GOT3 (cell line): ENCODE measurements around the gene CUL1.

Source experiments
- DNase-seq: peaks from one replicate; lab custom pipeline; 2025; ENCODE audit warnings: mixed read lengths; lab: John Stamatoyannopoulos, UW

Gene CUL1

DNA sequence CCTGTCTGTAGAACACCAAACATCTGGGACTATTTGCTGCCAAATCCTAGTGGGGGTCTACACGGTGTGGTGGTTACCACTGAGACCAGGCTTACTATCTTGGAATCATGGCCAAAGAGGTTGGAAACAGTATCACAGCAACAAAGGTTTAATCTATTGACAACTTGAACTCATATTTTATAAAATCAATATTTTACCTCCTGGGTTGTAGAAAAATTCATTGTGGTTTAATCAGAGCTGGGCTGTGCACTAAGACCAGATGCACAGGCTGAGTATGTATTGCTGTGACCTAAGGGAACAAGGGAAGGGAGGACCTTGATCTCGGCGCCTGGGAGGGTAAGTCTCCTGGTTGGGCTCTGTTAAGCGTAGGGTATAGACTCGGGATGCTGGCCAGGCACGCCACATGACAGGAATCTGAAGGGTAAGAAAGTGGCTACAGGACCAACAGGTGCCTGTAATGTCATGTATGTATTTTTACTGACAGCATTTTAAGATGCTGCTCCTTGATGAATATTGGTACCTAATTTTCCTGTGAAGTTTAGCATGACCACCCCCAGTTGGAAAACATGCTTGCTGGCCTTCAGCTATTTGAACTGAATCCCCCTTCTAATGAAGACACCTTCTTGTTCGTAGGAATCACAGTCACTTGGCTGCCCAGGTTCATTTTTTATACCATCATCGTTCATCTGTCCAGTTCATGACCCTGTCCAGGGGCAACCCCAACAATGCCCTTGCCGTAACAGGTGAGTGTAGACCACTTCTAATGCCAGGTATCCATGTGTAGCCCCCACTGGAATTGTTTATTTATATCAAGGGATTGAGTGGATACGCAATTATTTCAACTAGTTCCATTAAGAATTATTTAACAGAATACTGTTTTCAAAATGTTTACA lies 105.9 kb downstream of the CUL1 start:
- no peak for DNase-seq

DNA sequence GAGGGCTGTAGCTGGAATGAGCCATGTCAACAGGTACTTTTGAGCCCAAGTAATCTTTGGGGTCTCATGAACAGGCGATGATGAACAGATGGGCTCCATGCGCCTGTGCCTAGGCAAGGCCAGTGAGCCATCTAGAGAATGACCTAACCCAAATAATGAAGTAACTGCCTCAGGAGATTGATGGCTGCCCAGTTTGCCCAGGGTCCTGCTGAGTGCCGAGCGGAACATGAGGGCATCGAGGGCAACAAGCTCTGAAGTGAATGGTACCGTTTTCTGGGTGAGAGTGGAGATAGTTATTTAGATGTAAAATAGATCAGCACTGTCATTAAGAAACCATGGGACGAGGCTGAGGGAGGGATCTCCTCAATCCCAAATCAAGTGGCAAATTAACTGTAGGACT lies 107.5 kb downstream of the CUL1 start:
- DNase-seq = no peak

DNA sequence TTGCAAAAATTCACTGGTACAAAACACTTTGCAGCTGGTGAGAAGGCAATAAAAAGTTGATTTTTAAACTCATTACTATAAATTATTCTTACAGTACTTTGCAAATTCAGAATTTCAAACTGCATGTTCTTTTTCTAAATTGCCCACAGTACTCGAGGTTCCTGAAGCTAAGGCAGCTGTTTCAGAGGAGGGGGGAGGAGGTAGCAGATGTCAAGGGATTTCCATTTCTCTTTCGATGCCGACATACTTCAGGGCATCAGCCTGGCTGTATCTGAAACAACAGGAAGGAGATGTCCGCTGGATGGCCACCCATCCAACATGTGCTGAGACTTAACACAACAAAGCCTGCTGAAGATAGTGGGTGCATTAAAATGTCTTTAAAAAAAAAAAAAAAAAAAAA lies 108.7 kb downstream of the CUL1 start:
- no peak for DNase-seq

DNA sequence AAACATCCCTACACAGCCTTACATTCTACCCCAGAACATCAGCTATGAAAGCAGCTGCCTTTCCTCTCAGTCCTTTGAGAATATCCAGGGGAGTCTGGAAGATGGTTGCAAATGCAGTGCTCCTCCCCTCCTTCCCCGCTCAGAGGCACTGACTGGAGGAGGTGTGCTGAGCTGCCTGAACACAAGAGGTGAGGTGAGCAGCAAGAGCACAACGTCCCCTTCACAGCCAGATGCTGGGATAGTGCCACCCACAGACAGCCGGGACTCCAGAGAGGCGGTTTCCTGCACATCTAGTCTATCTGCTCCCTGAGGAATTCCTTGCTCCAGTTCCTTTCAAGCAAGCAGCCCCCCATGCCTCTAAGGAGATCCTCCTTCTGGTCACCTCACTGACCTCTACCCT lies 111.2 kb downstream of the CUL1 start:
- no peak for DNase-seq

DNA sequence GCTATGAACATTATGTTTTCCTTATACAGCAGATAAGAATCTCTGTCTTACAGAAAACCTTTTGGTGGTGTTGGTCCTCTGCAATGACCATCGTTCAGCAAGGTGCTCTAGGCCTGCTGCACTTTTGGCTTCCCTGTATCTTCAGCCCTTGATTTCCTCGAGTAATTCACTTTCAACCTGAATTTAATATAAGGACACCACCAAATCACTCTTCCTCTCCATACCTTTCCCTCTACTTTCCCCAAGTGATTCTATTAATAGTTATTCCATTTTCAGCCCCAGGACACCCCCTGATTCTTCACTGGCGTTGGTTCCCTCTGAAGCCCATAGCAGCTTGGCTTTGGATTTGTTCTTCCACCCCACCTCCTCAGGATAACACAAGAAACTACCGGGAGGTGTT lies 113.2 kb downstream of the CUL1 start:
- no peak for DNase-seq

DNA sequence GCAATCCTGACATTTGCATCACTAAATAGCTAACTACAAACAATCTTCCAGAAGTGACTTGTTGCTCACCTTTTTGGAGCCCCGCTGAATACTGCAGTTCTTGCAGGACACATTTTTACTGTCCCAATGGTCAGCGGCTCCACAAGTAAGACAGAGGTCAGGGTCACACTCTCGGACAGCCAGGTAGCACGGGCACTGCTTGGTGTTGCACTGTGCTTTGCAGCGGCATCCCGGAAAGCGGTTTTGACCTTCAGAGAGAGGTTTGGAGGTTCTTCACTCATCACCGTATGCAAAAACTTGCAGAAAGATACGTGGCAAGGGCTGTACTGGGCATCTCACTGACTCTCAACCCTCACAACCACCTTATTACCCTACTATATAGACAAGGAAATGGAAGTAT lies 115.2 kb downstream of the CUL1 start:
- no peak for DNase-seq

DNA sequence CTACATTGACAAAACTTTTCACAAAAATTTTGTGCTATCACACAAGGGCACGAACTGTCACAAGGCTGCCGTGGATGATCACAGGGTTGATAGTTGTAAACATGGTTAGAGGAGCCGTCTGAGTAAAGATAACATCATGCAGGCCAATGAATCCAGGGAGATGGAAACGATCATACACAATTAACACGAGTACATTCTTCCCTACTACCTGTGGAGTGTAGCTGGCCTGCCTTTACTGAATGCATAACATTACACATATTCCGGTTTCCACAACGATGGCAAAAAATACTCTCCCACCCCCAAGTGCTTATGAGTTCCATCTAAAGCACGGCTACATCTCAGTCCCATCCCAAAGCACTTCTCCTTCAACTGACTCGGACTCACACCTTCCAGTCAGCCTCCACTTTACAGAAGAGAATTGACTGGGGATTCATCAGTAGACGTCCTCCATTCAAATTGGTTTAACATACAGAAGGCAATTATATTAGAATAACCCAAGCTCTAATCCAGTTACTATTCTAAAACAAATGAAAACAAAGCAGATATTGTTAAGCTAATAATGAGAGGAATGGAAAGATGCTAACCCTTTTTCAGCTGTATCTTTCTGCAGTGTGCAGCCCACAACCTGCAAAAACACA lies 116.3 kb downstream of the CUL1 start:
- no peak for DNase-seq

DNA sequence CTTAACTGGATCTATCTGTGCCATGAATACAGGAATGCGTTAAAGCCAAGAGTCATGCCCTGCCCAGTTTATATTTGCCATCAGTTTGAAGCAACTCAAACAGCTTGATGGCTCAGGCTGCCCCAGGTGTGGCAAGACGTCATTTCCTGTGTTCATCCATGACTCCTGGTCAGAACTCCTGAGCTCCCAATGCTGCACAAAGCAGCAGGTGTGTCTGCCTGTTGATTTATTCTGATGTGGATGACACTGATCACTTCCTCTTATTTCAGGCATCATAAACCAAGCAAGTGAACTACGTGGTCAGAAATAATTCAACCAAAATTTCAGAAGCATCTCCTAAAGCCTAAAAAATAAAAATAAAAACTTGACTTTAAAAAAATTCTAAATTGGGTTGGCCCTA lies 116.9 kb downstream of the CUL1 start:
- no peak for DNase-seq

DNA sequence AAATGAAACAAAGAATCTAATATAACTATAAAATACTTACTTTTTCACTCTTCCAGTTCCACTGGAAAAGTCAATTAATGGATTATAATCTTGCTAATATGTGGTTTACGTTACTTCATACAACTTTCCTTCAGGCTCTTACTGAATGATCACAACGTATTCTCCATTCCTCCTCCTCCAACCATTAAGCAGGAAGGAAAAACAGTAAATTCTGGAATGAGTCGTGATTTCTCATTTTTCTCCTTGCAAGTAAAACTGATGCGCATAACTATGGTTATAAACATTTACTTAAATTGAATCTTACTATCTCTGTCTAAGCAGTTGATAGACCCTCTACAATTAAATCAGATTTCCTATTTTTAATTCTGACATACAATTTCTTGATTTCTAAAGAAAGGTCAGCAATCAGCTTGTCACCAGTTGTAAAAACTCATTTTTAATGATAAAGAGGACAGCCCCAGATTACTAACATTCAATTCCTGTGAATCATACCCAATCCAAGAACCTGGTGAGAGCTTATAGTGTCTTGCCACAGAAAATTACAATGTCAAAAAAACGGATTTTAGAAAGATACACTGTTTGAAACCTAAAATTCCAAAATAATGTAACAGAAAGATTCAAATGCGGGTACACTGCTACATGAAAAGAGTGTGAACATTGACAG lies 121.1 kb downstream of the CUL1 start:
- no peak for DNase-seq

DNA sequence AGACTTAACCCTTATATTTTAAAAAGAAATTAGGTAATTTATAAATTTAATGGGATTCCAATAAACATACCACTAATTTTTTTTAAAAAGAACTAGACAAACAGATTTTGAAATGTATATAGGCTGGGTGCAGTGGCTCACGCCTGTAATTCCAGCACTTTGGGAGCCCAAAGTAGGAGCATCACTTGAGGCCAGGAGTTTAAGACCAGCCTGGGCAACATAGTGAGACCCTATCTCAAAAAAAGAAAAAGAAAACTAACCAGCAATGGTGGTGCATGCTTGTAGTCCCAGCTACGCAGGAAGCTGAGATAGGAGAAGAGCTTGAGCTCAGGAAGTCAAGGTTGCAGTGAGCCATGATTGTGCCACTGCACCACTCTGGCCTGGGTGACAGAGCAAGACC lies 122.7 kb downstream of the CUL1 start:
- DNase-seq = no peak

DNA sequence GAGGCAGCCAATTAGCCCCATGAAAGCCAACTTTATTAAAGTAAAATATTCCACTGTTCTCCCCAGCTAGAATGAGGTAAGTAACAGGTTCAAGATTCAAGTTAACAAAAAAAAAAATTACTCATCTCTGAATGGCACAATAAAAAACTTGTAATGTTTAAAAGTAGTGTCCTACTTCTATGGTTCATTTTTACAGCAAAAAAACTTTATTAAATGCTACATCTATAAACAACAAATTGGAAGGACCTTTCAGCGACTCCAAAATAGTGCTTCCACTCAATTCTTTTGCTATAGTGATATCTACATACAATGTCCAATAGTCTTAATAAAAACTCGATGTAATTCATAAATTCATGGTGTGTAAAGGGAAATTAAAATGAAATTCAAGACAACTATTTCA lies 126.2 kb downstream of the CUL1 start:
- DNase-seq = no peak

DNA sequence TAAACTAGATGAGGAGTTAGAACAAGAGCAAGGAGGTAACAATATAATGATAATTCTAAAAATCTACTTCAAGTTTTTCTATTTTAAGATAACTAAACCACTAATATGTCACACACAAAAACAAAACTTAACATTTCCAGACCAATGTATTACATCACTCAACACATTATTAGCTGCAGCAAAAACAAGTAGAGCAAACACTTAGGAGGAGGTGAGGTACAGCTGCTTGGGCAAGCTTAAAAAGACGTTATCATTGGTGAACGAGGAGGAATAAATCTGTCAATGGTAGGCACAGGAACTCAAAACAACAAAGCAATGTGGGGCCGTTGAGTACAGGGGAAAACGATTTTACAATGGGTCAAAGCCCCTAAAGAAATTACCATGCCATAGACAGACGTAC lies 126.6 kb downstream of the CUL1 start:
- DNase-seq = no peak

DNA sequence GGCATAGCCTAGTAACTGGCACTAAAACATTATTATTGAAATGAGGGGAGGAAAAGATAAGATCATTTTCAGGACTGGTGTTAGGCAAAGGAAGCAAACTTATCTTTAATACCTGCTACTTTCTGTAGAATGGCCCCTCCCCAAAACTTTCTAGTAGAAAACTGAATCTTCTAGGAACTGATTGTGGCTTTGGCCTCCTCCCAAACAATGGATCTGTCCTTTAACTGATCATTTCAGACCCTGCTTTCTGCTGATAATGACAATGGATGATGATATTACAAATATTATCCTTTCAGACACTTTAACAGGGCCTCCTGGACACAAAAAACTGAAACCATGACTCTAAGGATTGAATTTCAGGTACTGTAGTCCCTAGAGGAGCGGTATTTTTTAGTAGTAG lies 130.3 kb downstream of the CUL1 start:
- no peak for DNase-seq

DNA sequence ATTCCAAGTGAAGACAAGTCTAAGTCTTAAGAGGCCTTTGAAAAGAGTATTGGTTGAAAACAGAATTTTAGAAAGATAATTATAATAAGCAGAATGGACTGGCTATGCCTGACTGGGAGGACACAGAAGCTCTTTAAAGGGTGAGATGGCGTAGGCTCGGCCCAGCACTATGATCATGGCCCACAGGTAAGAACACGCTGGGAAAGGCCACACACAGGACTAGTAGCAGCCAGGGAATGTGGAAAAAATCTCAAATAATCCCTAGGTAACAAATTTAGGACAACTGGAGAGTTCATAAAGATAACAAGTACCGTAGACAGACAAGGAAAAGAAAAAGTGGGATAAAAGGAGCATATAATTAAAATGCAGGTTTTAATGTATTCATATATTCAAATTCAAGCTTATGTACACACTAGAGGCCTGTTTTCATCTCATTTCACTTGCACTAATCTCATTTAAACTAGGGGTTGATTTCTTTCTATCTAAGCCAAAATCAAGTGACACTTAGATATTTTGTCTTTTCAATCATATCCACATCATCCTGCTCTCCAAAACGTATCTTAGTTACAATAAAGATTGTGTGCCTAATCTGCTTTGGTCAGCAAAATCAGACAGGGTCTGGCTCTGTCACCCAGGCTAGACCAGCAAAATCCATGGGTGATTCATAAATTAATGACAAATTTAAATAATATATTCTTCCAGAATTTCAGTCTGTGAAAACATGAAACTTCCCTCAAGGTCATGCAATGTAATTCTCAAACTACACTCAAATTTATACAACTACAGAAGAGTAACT lies 132.4 kb downstream of the CUL1 start:
- no peak for DNase-seq

DNA sequence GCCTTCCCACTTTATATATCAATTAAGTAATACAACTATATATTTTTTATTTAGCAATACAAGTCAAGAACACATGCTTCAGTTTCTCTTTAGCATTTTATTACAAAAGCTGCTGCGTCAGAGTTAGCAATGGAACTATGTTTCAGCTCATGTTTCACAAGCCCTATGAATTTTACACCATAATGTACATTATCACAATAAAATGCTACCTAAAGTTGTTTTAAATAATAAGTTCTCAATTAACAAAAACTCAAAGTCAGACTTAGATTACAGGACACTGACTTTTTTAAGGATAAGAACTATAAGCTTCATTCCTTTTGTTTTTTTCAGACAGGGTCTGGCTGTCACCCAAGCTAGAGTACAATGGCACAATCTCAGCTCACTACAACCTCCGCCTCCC lies 133.1 kb downstream of the CUL1 start:
- no peak for DNase-seq

DNA sequence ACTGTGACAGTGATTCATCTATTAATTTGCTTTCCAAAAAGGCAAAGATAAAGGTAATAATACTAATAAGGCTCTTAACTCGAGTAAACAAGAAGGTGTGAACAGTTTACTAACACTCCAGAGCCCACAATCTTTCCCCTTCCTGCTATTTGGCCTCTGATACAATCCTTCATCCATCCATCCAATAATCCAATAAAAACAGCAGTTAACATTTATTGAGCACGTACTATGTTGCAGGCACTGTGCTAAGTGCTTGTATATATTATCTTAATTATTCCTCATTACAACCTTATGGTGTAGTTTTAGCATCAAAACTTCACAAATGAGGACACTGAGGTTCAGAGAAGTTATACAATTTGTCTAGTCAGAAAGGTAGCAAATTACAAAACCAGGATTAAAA lies 135.9 kb downstream of the CUL1 start:
- DNase-seq = no peak

DNA sequence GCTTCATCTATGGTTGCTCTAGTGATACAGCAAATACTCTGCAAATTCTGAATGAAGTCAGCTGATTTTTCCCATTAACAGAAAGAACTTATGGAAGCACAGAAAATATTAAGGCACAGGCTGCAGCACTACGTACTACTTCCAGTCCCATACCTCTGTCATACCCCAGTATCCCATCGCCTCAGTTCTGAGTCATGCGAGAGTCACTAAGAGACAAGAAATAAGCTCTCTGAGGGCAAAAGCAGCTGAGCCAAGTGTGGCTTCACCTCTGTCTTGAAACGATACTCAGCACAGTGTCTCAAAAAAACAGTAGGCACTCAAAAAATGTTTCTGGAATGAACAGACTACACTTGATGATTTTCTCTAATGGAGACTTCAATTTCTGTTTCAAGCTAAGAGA lies 137.2 kb downstream of the CUL1 start:
- no peak for DNase-seq

DNA sequence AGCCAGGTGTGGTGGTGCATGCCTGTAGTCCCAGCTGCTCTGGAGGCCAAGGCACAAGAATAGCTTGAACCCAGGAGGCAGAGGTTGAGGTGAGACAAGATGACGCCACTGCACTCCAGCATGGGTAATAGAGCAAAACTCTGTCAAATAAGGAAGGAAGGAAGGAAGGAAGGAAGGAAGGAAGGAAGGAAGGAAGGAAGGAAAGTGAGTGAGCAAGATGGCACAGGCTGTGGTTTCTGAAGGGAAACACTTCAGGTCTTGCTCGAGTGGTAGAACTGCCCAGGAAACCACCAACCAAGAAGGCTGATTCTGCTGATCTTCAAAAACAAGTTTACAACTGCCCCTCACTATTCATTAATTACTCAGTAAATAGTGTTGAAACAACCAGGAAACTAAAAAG lies 140.2 kb downstream of the CUL1 start:
- no peak for DNase-seq

DNA sequence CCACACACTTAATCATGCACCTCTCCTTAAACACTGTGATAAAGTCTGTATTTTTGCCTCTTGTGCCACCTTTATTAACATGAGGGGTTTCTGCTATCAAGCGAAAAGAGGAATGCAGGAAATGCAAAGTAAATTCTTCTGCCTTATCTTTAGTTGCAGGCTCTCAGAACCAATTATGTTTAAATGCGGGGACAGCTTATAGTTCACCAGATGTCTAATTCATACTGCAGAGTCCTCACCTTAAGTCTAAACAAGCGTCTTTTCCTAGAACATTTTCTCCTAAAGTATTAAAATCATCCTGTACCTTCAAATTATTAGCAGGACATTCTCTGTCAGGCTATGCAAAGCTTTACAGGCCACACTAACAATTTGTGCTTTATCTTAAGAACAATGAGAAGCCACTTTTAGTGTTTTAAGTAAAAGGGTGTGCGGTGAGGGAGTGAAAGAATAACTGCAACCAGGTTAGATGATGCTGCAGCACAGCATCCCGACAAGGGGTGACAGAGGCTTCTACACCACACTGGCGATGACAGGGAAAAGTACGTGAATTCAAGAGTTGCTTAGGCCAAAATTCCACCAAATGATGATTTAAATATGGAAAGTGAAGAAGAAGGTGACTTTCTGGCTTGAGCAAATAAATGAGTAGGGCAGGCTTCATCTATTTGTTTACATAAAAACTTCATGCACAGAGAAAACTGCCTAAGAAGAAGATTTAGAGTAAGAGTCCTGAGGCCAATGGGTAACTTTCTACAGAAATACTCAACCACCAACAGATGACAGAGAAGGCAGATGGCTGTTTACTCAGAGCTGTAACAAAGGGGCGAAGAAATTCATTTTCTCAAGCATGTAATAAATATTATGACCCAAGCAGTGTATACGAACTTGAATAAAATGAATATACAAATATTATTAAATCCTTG lies 149.4 kb downstream of the CUL1 start:
- no peak for DNase-seq

DNA sequence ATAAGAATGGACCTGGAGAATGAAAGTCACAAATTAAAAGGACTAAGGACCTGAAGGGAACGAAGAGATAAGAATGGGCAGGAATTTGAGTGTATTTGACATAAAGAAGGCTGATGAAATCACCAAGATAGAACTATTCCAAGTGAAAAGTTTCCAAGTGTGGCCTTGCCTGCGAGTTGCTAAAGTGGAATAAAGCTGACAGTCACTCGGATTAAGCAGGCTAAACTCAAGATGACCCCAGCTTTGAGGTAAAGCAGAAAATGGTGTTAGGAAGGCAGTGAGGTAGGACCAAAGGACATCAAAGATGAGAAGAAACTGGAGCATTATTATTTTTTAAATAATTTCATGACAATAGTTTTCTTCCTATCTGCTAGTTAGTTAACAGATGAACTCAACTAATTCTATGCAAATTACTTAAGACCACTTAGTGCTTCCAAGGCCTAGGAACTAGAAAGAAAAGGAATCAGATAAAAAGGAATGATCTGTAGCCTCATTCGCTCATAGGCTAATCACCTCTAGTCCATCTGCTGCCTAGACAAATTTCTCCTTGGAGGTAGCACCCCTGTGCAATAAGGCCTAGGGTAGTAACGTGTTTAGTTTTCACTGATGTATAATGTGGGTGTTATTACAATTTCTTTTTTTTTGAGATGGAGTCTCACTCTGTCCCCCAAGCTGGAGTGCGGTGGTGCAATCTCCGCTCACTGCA lies 150.8 kb downstream of the CUL1 start:
- no peak for DNase-seq

DNA sequence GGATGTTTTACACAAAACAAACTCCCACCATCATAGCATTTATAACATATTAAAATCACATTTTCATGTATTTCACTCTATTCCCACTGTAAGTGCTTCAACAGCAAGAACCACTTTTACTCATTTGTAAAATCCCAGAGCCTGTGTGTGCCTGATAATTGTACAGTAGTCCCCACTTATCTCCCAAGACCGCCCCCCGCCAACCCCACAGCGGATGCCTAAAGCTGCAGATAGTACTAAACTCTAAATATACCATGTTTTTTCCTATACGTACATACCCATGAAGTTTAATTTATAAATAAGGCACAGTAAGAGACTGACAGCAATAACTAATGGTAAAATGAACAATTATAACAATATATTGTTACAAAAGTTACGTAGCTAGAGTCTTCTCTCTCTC lies 151.9 kb downstream of the CUL1 start:
- DNase-seq = no peak
